ENCODE results near the gene TMEM183A. TPM values are rescaled to one million over a fixed set of nuclear protein-coding genes. Genes with fewer than 3 reads are reported as not detected.

TMEM183A gene
- total and polyA plus RNA-seq, 9 of the 15 experiments (the other 6 are each of a cell fraction or from before 2014, with no cell fraction given) = 23.4 to 190 (median 124) TPM

DNA sequence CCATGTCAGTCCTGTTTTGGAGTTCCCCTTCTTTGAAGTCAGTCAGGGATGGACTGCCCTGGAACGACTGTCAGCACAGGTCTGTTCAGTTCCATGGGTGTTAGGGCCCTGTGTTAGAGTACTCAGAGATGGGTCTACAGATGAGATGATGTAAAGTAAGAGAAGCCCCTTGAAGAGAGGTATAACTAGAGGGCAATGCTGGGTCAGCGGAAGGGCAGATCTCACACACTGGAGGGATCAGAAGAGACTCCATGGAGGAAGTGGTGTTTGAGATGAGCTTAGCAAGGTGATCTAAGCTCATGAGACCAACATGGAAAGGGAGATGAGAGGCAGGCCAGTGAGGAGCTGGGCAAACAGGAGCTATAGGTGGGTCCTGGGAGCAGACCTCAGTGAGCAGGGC lies 26.7 kb downstream of the TMEM183A start:
- H3K9me3 ChIP-seq (replicated peaks; ENCODE audit: control insufficient read depth, insufficient read depth, low read depth, low read length) = no peaks in the 10 kb centered on the region
- H3K9ac ChIP-seq (ENCODE audit: insufficient read depth in 1 of 2, low read depth in 2 of 2, low read length in 2 of 2) = no peak overlapping the region
- CTCF ChIA-PET (ENCODE audit: low intra/inter-chr PET ratio) = no interaction called here
- 21% methylated on average over 2 of the region's 2 CpGs for WGBS (ENCODE audit: insufficient coverage, low coverage, missing lambda C conversion rate)
- POLR2A ChIA-PET = interaction anchor here (0.6 to 2.3 kb wide), 6 partner anchors 10 to 1526 kb away, joined by 3 to 6 read pairs (median 4); partner anchors contain the start of gene TMEM183A
- intact Hi-C loops (cut with micrococcal nuclease) = loop anchor here (10.0 kb wide), 1 partner anchor 301 kb away; no protein-coding TSS in a partner anchor
- TF ChIP-seq SRSF9 (IDR thresholded peaks at IDR 0.05; ENCODE audit: borderline replicate concordance, low read depth, low read length) (no peak), PHF21A (IDR thresholded peaks at IDR 0.05; ENCODE audit: borderline replicate concordance, low read depth) (no peak), BDP1 (IDR thresholded peaks at IDR 0.05; ENCODE audit: insufficient read depth, insufficient read length) (no peak), NRF1 (conservative IDR thresholded peaks at IDR 0.05 in 1 of 2, IDR thresholded peaks at IDR 0.05 in 1 of 2) (no peak), MYC (IDR thresholded peaks at IDR 0.05; ENCODE audit: low read depth, low read length) (no peak), MYC (CRISPR knock-in tag; IDR thresholded peaks at IDR 0.05; ENCODE audit: borderline replicate concordance, low read depth) (no peak), CXXC5 (CRISPR knock-in tag; IDR thresholded peaks at IDR 0.05) (no peak)
- TF ChIP-seq, protein P1, sequence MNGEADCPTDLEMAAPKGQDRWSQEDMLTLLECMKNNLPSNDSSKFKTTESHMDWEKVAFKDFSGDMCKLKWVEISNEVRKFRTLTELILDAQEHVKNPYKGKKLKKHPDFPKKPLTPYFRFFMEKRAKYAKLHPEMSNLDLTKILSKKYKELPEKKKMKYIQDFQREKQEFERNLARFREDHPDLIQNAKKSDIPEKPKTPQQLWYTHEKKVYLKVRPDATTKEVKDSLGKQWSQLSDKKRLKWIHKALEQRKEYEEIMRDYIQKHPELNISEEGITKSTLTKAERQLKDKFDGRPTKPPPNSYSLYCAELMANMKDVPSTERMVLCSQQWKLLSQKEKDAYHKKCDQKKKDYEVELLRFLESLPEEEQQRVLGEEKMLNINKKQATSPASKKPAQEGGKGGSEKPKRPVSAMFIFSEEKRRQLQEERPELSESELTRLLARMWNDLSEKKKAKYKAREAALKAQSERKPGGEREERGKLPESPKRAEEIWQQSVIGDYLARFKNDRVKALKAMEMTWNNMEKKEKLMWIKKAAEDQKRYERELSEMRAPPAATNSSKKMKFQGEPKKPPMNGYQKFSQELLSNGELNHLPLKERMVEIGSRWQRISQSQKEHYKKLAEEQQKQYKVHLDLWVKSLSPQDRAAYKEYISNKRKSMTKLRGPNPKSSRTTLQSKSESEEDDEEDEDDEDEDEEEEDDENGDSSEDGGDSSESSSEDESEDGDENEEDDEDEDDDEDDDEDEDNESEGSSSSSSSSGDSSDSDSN (IDR thresholded peaks at IDR 0.05; ENCODE audit: borderline replicate concordance in 1 of 2, low read depth in 2 of 2, low read length in 2 of 2) = no peak
- no peaks in the 10 kb centered on the region; the same call in 2 of the 3 replicates for H3K36me3 ChIP-seq (ENCODE audit: control insufficient read depth, insufficient read depth, low read length)
- no peak overlapping the region for H2AFZ ChIP-seq (ENCODE audit: low read depth, low read length)
- ATAC-seq = no peak
- no peak overlapping the region for H3K4me3 ChIP-seq
- H3K4me2 ChIP-seq (ENCODE audit: insufficient read depth, low read length) = no peak overlapping the region
- no peak for DNase-seq (ENCODE audit: extremely low read depth in 1 of 4, low spot score in 3 of 4)
- H4K20me1 ChIP-seq (replicated peaks; ENCODE audit: control insufficient read depth, insufficient read depth, low read length) = peaks cover 37% of the 10 kb centered on the region
- H3K27me3 ChIP-seq (ENCODE audit: control insufficient read depth in 2 of 2, insufficient read depth in 2 of 2, low read length in 2 of 2) = peaks cover 23 to 35% of the 10 kb centered on the region in 2 experiments; a peak in 4 of 5 replicates
- in situ Hi-C loops (cut with MboI) = loop anchor here (5.0 kb wide), 2 partner anchors 183 to 298 kb away; no protein-coding TSS in a partner anchor
- BruUV-seq (replicated peaks) = no TSS peak
- no peaks in the 10 kb centered on the region for H3K9me1 ChIP-seq (ENCODE audit: control insufficient read depth, insufficient read depth, low read length)
- H3K27ac ChIP-seq (ENCODE audit: extremely low read depth, low read depth, low read length) = no peak overlapping the region
- H3K4me1 ChIP-seq (replicated peaks in 1 of 2; ENCODE audit: control insufficient read depth in 2 of 2, insufficient read depth in 2 of 2, low read length in 2 of 2) = peaks cover 0 to 1% of the 10 kb centered on the region in 2 experiments; a peak in 3 of 5 replicates
- no peaks in the 10 kb centered on the region for H3K79me2 ChIP-seq (ENCODE audit: control insufficient read depth, insufficient read depth, low read length)
- no peak for FAIRE-seq
